IPS-15b (cell line): Measurements from ENCODE around the gene PLD6.

Source experiments
- H3K27me3 ChIP-seq: one replicate; pipeline ENCODE4 v1.6.1; 2013; ENCODE audit warnings: low read length; ENCODE audit not compliant: control insufficient read depth, insufficient read depth
- H3K36me3 ChIP-seq: one replicate; pipeline ENCODE4 v1.6.1; 2013; ENCODE audit warnings: low read length; ENCODE audit not compliant: control insufficient read depth, insufficient read depth
- H3K4me1 ChIP-seq: one replicate; pipeline ENCODE4 v1.6.1; 2013; ENCODE audit warnings: mild to moderate bottlenecking, low read length; ENCODE audit not compliant: control insufficient read depth, insufficient read depth
- H3K4me3 ChIP-seq: one replicate; pipeline ENCODE4 v1.5.1; 2013; ENCODE audit warnings: low read depth, low read length
- H3K9ac ChIP-seq: one replicate; pipeline ENCODE4 v1.6.1; 2013; ENCODE audit warnings: low read depth, mild to moderate bottlenecking, low read length
- H3K9me3 ChIP-seq: one replicate; pipeline ENCODE4 v1.6.1; 2013; ENCODE audit warnings: mild to moderate bottlenecking, low read length; ENCODE audit not compliant: control insufficient read depth, insufficient read depth

PLD6 gene

DNA sequence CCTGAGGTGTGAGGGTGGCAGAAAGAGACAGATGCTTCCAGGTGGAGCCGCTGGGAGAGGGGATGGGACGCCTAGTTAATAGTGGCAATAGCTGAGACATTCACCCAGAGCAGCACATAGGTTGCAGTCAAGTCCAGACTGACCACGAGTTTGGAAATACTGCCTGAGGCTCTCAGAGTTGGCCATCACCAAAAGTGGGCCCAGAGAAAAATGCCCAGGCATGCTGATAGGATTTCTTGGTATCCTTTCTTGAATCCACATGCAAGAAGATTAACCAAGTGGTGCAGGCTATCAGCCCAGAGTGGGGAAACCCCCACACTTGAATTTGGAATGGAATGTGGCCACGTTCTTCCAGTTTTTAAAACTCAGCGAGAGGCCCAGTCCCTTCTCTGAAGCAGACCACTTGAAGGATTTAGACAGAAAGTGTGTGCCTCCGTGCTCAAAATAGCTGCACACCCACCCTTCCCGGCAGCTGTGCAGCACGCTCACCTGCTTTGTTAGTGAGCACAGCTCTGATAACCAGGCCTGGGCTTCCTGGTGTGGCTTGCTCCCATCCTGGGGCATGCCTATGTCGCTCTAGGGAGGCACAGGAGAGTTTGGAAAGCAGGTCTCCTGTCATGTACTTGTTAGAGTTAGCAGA, 35.7 kb downstream of the PLD6 start:
- H3K36me3 ChIP-seq: peaks cover 39% of the 10 kb centered on the region
- H3K4me1 ChIP-seq: peaks cover 5% of the 10 kb centered on the region
- H3K27me3 ChIP-seq: no peaks in the 10 kb centered on the region
- no peak overlapping the region for H3K9ac ChIP-seq
- no peak overlapping the region for H3K4me3 ChIP-seq
- no peaks in the 10 kb centered on the region for H3K9me3 ChIP-seq

DNA sequence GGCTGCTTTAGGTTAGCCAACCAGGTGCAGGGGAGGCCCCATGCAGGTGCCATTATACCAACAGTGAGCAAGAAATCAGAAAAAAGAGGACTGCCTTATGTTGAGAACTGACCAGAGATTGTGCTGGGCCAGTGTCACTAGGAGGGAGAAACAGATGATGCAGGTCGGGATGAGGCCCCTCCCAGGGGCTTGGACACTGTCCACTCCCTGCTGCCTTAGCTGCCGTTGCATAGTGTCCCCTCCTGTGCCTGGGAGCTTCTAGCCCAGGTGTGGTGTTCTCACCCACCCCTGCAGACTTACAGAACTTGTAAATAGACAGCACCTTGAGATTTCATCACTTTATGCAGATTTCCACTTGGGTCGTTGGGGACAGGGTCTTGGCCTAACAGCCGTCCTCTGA, 36.7 kb downstream of the PLD6 start:
- H3K27me3 ChIP-seq: no peaks in the 10 kb centered on the region
- peaks cover 43% of the 10 kb centered on the region for H3K36me3 ChIP-seq
- H3K4me1 ChIP-seq: peaks cover 5% of the 10 kb centered on the region
- H3K9me3 ChIP-seq: no peaks in the 10 kb centered on the region
- no peak overlapping the region for H3K4me3 ChIP-seq
- H3K9ac ChIP-seq: no peak overlapping the region

DNA sequence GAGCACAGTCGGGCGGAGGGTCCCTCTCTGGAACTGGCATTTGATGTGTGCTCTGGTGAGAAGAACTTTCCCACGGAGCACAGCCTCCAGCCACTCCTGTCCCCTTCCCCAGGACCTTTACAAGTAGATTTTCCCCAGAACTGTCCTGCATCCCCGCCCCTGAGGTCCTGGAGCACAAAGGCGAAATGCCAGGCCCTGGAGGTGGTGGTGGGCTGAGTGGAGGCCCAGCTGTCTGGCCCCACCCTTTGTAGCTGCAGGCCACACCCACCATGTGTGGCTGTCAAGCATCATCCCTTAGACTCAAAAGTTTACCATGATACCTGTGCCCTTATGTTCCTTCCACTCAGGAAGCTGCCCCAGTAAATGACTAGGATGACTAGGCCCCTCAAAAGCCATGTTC, 37.7 kb downstream of the PLD6 start:
- Histone ChIP-seq H3K36me3 (peaks cover 45% of the 10 kb centered on the region), H3K9me3 (no peaks in the 10 kb centered on the region), H3K27me3 (no peaks in the 10 kb centered on the region), H3K4me3 (no peak overlapping the region), H3K4me1 (peaks cover 5% of the 10 kb centered on the region), H3K9ac (no peak overlapping the region)

GRCh38 chr17:17167986-17168385, 38.1 kb downstream of the PLD6 start:
- Histone ChIP-seq H3K27me3 (no peaks in the 10 kb centered on the region), H3K9ac (no peak overlapping the region), H3K9me3 (no peaks in the 10 kb centered on the region), H3K36me3 (peaks cover 45% of the 10 kb centered on the region), H3K4me1 (peaks cover 5% of the 10 kb centered on the region), H3K4me3 (no peak overlapping the region)

GRCh38 chr17:17167356-17167755, 38.8 kb downstream of the PLD6 start:
- H3K9ac ChIP-seq: no peak overlapping the region
- no peaks in the 10 kb centered on the region for H3K9me3 ChIP-seq
- H3K4me3 ChIP-seq: no peak overlapping the region
- peaks cover 45% of the 10 kb centered on the region for H3K36me3 ChIP-seq
- peaks cover 4% of the 10 kb centered on the region for H3K4me1 ChIP-seq
- H3K27me3 ChIP-seq: no peaks in the 10 kb centered on the region

DNA sequence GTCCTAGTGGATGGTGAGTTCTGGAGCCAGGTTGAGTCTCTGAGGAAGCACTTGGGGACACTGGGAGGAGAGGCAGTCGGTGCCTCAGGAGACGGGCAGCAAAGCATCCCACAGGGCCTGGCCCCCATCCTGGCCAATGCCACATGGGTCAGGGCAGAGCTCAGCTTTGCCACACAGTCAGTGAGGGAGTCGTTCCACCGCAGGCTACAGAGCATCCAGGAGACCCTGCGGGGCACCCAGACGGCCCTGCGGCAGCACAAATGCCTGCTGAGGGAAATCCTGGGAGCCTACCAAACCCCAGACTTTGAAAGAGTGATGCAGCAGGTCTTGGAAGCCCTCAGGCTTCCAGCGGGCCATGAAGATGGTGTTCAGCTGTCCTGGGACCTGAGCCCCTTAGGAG, 39.7 kb downstream of the PLD6 start:
- Histone ChIP-seq H3K4me3 (no peak overlapping the region), H3K9ac (no peak overlapping the region), H3K27me3 (no peaks in the 10 kb centered on the region), H3K9me3 (no peaks in the 10 kb centered on the region), H3K36me3 (peaks cover 41% of the 10 kb centered on the region), H3K4me1 (no peaks in the 10 kb centered on the region)

DNA sequence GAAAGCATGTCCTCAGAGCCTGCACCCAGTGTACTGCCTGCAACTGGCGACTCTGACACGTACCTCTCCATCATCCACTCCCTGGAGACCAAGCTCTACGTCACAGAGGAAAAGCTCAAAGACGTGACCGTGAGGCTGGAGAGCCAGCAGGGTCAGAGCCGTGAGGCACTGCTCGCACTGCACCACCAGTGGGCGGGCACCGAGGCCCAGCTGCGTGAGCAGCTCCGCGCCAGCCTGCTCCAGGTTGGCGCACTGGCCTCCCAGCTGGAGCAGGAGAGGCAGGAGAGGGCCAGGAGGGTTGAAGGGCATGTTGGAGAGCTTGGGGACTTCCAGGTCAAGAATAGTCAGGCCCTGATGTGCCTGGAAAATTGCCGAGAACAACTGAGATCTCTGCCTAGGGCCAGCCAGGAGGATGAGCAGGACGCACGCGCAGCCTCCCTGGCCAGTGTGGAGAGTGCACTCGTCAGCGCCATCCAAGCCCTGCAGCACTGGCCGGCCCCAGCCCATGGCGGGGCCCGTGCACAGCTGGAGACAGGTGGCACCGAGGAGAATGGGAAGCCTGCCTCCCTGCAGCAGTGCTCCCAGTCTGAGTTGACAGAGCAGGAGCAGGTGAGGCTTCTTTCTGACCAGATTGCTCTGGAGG, 40.3 kb downstream of the PLD6 start:
- H3K9me3 ChIP-seq: no peaks in the 10 kb centered on the region
- peaks cover 41% of the 10 kb centered on the region for H3K36me3 ChIP-seq
- H3K9ac ChIP-seq: no peak overlapping the region
- no peaks in the 10 kb centered on the region for H3K4me1 ChIP-seq
- H3K27me3 ChIP-seq: no peaks in the 10 kb centered on the region
- H3K4me3 ChIP-seq: no peak overlapping the region

DNA sequence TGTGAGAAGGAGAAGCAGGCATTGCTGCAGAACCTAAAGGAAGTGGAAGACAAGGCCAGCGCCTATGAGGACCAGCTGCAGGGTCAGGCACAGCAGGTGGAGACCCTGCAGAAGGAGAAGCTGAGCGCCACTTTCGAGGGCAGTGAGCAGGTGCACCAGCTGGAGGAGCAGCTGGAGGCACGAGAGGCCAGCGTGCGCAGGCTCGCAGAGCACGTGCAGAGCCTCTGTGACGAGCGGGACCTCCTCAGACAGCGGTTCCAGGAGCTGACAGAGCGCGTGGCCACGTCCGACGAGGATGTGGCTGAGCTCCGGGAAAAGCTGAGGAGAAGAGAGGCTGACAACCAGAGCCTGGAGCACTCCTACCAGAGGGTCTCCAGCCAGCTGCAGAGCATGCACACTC, 41.5 kb downstream of the PLD6 start:
- no peak overlapping the region for H3K9ac ChIP-seq
- no peaks in the 10 kb centered on the region for H3K9me3 ChIP-seq
- no peak overlapping the region for H3K4me3 ChIP-seq
- peaks cover 47% of the 10 kb centered on the region for H3K36me3 ChIP-seq
- no peaks in the 10 kb centered on the region for H3K27me3 ChIP-seq
- H3K4me1 ChIP-seq: no peaks in the 10 kb centered on the region

DNA sequence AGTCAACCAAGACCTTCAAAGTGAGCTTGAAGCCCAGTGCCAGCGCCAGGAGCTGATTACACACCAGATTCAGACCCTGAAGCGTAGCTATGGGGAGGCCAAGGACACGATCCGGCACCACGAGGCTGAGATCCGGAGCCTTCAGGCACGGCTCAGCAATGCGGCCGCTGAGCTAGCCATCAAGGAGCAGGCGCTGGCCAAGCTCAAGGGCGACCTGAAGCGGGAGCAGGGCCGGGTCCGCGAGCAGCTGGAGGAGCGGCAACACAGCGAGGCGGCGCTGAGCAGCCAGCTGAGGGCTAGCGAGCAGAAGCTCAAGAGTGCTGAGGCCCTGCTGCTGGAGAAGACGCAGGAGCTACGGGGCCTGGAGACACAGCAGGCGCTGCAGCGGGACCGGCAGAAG, 42.0 kb downstream of the PLD6 start:
- no peak overlapping the region for H3K4me3 ChIP-seq

GRCh38 chr17:17161759-17162158, 44.4 kb downstream of the PLD6 start:
- no peaks in the 10 kb centered on the region for H3K9me3 ChIP-seq
- H3K36me3 ChIP-seq: peaks cover 52% of the 10 kb centered on the region
- H3K9ac ChIP-seq: no peak overlapping the region
- H3K4me1 ChIP-seq: no peaks in the 10 kb centered on the region
- H3K4me3 ChIP-seq: no peak overlapping the region
- H3K27me3 ChIP-seq: no peaks in the 10 kb centered on the region

More for the DNA sequence above, 42.0 kb downstream of the PLD6 start:
- Histone ChIP-seq H3K36me3 (peaks cover 49% of the 10 kb centered on the region), H3K9ac (no peak overlapping the region), H3K4me1 (no peaks in the 10 kb centered on the region), H3K9me3 (no peaks in the 10 kb centered on the region), H3K27me3 (no peaks in the 10 kb centered on the region)

GRCh38 chr17:17161121-17161520, 45.0 kb downstream of the PLD6 start:
- H3K36me3 ChIP-seq: peaks cover 50% of the 10 kb centered on the region
- H3K9ac ChIP-seq: no peak overlapping the region

DNA sequence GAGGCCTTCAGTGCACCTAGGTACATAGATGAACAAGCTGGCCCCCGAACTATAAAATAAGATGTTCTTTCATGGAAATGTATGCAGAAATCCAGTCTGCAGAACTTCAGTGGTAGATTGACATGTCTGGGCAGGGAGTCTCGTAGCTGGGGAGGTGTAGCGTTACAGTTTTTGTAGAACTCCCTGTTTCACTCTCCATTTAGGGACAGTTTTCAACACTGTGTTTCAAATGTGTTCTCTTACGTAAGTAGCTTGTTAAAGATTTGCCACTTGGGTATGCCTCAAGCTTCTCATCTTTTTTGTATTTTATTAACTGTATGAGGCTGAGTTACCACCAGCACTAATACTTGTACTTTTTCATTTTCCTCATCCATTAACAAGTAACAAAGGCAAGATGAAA, 46.6 kb downstream of the PLD6 start:
- Histone ChIP-seq H3K4me3 (no peak overlapping the region), H3K4me1 (no peaks in the 10 kb centered on the region), H3K27me3 (no peaks in the 10 kb centered on the region), H3K36me3 (peaks cover 49% of the 10 kb centered on the region), H3K9ac (no peak overlapping the region), H3K9me3 (no peaks in the 10 kb centered on the region)

More at GRCh38 chr17:17161121-17161520, 45.0 kb downstream of the PLD6 start:
- Histone ChIP-seq H3K4me3 (no peak overlapping the region), H3K4me1 (no peaks in the 10 kb centered on the region), H3K27me3 (no peaks in the 10 kb centered on the region), H3K9me3 (no peaks in the 10 kb centered on the region)
